ENCODE measurements around the gene BZW1.
A peak's percentile ranks its signal among the peaks of the same experiment; 100 is the strongest.

Gene BZW1

DNA sequence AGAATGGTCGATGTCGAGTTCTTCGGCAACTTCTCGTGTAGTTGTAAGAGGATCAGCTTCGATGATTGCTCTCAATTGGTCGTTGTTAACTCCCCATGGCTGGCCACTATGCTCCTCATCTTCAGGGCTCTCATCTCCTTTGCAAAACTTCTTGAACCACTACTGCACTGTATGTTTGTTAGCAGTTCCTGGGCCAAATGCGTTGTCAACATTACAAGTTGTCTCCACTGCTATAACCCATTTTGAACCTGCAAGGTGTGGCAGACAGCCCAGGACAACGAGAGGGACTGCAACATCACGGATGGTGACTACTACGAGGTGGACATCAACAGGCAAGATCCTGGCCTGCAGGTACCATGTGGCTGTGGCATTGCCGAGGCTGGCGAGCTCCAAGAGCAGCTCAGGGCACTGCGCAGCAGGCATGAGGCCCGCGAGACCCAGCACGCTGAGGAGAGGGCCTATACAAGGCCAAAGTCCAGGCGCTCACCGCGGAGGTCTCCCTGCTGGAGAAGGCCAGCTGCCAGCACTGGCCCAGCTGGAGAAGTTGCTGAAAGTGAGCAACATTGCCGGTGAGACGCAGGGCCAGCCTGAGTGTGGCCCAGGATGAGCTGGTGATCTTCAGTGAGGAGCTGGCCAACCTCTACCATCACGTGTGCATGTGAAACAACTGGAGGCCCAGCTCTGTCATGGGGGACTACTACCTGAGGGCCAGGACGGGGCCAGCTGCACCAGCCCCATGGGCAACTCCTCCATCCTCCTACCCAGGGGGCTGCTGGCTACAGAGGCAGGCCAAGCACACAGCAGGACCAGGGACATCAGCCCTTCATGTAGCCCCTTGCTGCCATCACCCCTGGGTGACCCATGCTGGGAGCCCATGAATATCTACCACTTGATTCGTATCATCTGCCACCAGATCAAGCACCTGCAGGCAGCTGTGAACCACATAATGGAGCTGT is 32.6 kb downstream of the BZW1 start:
- DNase-seq: no peak

- DNase-seq: no peak
These were observed 33.5 kb downstream of the BZW1 start for GRCh38 chr2:200845194-200845593.

GRCh38 chr2:200845669-200846325 is 34.1 kb downstream of the BZW1 start:
- no peak for DNase-seq

GRCh38 chr2:200847269-200847668 is 35.6 kb downstream of the BZW1 start:
- no peak for DNase-seq

- no peak for DNase-seq
These were observed 36.2 kb downstream of the BZW1 start for GRCh38 chr2:200847939-200848338.

GRCh38 chr2:200850512-200851256 is 39.0 kb downstream of the BZW1 start:
- no peak for DNase-seq

- no peak for DNase-seq
These were observed 39.9 kb downstream of the BZW1 start for GRCh38 chr2:200851398-200852248.

GRCh38 chr2:200852605-200853004 is 40.9 kb downstream of the BZW1 start:
- DNase-seq: no peak

GRCh38 chr2:200856806-200857205 is 45.1 kb downstream of the BZW1 start:
- no peak for DNase-seq

DNA sequence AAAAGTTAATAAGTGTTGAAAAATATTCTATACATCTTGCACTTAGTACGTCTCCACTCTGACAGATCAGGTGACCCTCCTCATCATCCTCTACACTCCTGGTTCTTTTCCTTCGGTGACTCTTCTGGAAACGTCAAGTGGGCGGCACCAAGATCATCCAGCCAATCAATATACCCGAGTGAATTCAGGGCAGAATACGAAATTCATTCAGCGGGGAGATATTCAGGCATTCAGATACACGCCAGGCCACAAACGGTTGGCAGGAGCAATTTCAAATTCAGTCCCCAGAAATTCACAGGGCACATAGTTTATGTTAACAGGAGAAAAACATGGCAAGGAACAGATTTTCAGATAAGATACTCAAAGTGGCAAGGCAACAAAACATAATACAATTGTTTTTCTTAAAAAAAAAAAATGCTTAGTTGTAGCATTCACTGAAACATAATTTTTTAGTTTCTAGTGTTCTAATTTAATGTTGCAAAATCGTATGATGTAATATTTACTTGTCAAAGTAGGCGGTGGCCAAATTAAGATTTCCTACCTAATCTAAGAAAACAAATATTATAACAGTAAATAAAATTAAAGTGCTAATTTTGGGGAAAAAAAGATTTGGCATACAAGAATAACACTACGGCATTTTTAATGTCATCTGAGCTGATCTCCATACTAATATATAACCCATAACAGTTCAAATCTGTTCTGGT is 48.5 kb downstream of the BZW1 start:
- DNase-seq: peak; percentile 46

DNA sequence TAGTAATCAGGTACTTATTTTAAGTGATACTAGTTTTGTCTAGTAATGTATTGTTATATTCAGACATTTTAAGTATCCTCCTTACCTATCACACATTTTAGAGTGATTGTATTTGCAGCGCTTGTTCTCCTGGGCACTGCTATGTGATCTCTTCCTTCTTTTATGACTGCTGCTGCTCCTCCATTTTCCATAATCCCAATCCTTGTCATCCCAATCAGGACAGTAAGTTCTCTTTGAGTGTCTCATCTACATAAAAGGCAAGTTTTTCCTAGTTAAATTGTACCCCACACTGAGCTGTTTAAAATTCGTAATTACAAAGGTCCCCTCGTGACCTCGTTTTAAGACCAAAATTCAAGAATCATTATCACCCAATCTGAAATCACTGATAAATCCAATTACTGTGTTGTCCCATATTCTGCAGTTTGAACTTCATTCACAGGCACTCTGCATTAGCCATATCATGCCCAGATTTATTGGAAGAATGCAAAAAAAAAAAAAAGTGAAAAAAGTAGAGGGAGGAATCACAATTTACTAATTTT is 50.0 kb downstream of the BZW1 start:
- DNase-seq: no peak

- peak; percentile 74 for DNase-seq
These were observed 50.9 kb downstream of the BZW1 start for GRCh38 chr2:200862532-200863000.

DNA sequence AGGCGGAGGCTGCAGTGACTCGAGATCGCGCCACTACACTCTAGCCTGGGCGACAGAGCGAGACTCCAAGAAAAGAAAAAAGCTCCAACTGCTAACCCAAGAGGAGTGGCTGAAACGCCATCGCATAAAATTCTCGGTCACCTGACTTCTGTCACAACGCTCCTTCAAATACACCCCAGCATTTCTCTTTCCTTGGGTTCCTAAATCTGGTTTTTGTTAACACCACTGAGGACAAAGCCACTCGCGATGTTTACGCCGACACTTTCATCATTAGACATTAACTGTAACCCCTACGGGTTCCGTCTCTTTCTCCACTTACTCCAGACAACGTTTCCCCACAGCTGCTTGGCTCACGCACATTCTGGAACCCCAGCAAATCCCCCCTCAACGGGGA is 52.1 kb downstream of the BZW1 start:
- no peak for DNase-seq

- DNase-seq: peak; percentile 97
These were observed 52.7 kb downstream of the BZW1 start, which contains the start of gene CLK1 for GRCh38 chr2:200864176-200865034. Gene CLK1, minus strand, starts transcription at chr2:200864658. Its CDS starts 2,796 bp downstream, at chr2:200861862.

GRCh38 chr2:200869014-200869413 is 57.3 kb downstream of the BZW1 start:
- DNase-seq: no peak

- no peak for DNase-seq
These were observed 59.4 kb downstream of the BZW1 start for GRCh38 chr2:200871151-200871550.

DNA sequence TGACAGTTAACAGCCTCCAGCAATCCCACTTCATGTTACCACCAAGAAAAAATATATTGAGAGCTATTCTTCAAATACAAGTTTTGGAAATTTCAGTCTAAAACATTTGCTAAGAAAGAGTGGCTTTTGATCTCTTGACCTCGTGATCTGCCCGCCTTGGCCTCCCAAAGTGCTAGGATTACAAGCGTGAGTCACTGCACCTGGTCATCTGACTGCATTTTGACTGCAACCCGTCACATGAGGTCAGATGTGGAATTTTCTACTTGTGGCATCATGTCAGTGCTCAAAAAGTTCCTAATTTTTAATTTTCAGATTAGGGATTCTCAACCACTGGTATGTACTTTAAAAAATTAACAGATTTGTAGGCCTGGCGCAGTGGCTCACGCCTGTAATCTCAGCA is 61.9 kb downstream of the BZW1 start:
- DNase-seq: no peak

Measured in CD4-positive, alpha-beta T cell treated with Interleukin-12 subunit alpha and Interleukin-12 subunit beta, for 1 hour (primary cell).